Adrenal gland (tissue), 5 donors: ENCODE data around the gene C1orf105.

ENCODE experiments used
- CTCF ChIP-seq, 6 experiments: fragments of 450-650 bp in 4 of 6; fragments of 200-600 bp in 2 of 6; sonication (generic) in 1 of 6; IDR thresholded peaks; 1 replicate in 5 of 6; 2 replicates in 1 of 6; pipeline versions ENCODE4 v1.5.1 to v1.8.0; 2016 to 2021; ENCODE audit warnings: antibody characterized with exemption in 6 of 6, mild to moderate bottlenecking in 2 of 6, moderate library complexity in 1 of 6
- POLR2A ChIP-seq, 2 donors: fragments of 450-650 bp; IDR thresholded peaks; one replicate each; pipeline ENCODE4 v1.6.1; 2017; ENCODE audit warnings: antibody characterized with exemption in 2 of 2, mild to moderate bottlenecking in 2 of 2, moderate library complexity in 1 of 2
- donor health status: DM: no; HTN: no; CAD: no.

GRCh38 chr1:172460887-172461315 is 40.4 kb downstream of the C1orf105 start:
- TF ChIP-seq CTCF (IDR thresholded peaks at IDR 0.05) = no peak
- no peak for TF ChIP-seq POLR2A (IDR thresholded peaks at IDR 0.05)
